ENCODE data around the gene AKT3. TPM values are rescaled to one million over a fixed set of nuclear protein-coding genes. Genes with fewer than 3 reads are reported as not detected.
A peak's percentile ranks its signal among the peaks of the same experiment; 100 is the strongest.
"Not testable (repeated sequence)": the region's sequence is repeated elsewhere in the genome, so short reads cannot be mapped to it uniquely, and the experiment has no call there.

Gene AKT3
- total RNA-seq, 1 donor from 2014 or later = 29.9 TPM

DNA sequence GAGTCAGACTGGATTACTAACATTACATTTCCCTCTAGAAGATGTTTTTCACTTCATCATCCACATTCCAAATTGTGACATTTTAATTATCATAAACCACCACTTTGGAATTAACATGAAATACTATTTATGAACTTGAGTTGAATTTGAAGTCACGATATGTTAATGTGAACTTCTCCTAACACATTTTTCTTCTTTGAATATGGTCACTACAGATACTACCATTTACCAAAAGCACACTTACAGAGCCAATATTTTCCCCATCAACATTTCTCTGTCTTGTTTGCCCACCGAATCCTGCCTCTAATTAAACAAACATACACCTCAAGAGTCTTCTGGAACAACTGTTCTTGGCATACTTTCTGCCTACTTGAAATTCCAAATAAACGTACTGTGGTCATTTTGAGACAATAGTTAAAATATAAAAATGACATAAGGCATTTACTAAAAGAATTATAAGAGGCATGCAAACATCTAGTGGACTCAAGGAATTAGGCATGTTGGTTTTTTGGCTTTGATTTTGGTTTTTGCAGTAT, 177.4 kb downstream of the AKT3 start:
- Mint-ChIP-seq H3K27ac (no peak overlapping the region), H3K4me3 (no peak overlapping the region), H3K36me3 (peaks cover 7% of the 10 kb centered on the region), H3K27me3 (no peaks in the 10 kb centered on the region), H3K9me3 (no peaks in the 10 kb centered on the region), H3K4me1 (ENCODE audit: unreplicated experiment) (peaks cover 3% of the 10 kb centered on the region)
- DNase-seq (ENCODE audit: extremely low spot score, unreplicated experiment) = no peak
- no peak for TF ChIP-seq CTCF (conservative IDR thresholded peaks at IDR 0.05)

GRCh38 chr1:243667591-243667990, 182.5 kb downstream of the AKT3 start:
- H3K4me3 Mint-ChIP-seq = no peak overlapping the region
- DNase-seq (ENCODE audit: extremely low spot score, unreplicated experiment) = no peak

DNA sequence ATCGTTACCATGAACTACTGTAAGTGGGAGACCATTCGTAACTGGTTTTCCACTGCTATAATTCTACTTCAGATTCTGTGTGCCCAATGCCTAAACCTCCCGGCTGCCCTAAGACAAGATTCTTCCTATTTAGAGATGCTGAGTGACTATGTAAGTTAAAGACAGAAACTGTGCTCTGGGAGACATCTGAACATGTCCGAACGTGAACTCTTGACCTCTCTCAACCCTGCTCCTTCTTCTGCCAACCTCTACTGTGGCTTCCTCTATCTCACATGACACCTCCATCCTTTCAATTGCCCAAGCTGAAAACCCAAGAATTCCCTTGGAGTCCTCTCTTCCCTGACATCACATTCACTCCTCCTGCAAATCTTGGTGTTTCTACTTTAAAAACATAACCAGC, 182.9 kb downstream of the AKT3 start:
- Mint-ChIP-seq H3K4me1 (ENCODE audit: unreplicated experiment) (peaks cover 8% of the 10 kb centered on the region), H3K4me3 (no peak overlapping the region), H3K27me3 (no peaks in the 10 kb centered on the region), H3K9me3 (no peaks in the 10 kb centered on the region), H3K27ac (no peak overlapping the region), H3K36me3 (peaks cover 15% of the 10 kb centered on the region)
- DNase-seq (ENCODE audit: extremely low spot score, unreplicated experiment) = no peak
- no peak for TF ChIP-seq CTCF (conservative IDR thresholded peaks at IDR 0.05)

More at GRCh38 chr1:243667591-243667990, 182.5 kb downstream of the AKT3 start:
- peaks cover 15% of the 10 kb centered on the region for H3K36me3 Mint-ChIP-seq
- no peak for TF ChIP-seq CTCF (conservative IDR thresholded peaks at IDR 0.05)
- H3K9me3 Mint-ChIP-seq = no peaks in the 10 kb centered on the region
- no peak overlapping the region for H3K27ac Mint-ChIP-seq
- H3K27me3 Mint-ChIP-seq = no peaks in the 10 kb centered on the region
- peaks cover 8% of the 10 kb centered on the region for H3K4me1 Mint-ChIP-seq (ENCODE audit: unreplicated experiment)

DNA sequence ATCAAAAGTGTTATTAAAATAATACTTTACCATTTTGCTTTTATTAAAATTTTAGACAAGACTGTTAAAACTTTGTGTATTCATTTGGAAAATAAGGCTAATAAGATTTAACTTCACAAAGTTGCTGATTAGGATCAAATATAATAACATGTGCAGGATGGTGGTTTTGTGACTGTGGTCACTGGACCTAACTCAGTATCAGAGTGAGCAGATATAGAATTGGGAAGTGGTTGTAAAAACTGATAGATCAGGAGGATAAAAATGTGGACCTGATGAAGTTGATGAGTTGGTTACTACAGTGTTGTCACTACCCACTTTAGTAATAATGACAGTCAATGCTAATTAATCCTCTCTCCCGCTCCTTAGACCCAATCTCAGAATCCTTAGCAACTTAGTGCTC, 186.4 kb downstream of the AKT3 start:
- no peak for TF ChIP-seq CTCF (conservative IDR thresholded peaks at IDR 0.05)
- no peaks in the 10 kb centered on the region for H3K9me3 Mint-ChIP-seq
- H3K27ac Mint-ChIP-seq = no peak overlapping the region
- peaks cover 18% of the 10 kb centered on the region for H3K36me3 Mint-ChIP-seq
- H3K4me1 Mint-ChIP-seq (ENCODE audit: unreplicated experiment) = peaks cover 8% of the 10 kb centered on the region
- DNase-seq (ENCODE audit: extremely low spot score, unreplicated experiment) = no peak
- no peak overlapping the region for H3K4me3 Mint-ChIP-seq
- no peaks in the 10 kb centered on the region for H3K27me3 Mint-ChIP-seq

DNA sequence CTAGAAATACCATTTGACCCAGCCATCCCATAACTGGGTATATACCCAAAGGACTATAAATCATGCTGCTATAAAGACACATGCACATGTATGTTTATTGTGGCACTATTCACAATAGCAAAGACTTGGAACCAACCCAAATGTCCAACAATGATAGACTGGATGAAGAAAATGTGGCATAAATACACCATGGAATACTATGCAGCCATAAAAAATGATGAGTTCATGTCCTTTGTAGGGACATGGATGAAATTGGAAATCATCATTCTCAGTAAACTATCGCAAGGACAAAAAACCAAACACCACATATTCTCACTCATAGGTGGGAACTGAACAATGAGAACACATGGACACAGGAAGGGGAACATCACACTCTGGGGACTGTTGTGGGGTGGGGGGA, 187.9 kb downstream of the AKT3 start:
- H3K4me3 Mint-ChIP-seq, H3K27ac Mint-ChIP-seq: not testable (repeated sequence)

GRCh38 chr1:243658594-243659105, 191.4 kb downstream of the AKT3 start:
- no peaks in the 10 kb centered on the region for H3K4me1 Mint-ChIP-seq (ENCODE audit: unreplicated experiment)
- H3K27me3 Mint-ChIP-seq = no peaks in the 10 kb centered on the region
- TF ChIP-seq CTCF (conservative IDR thresholded peaks at IDR 0.05) = no peak
- H3K9me3 Mint-ChIP-seq = peaks cover under 1% of the 10 kb centered on the region
- H3K36me3 Mint-ChIP-seq = peaks cover 10% of the 10 kb centered on the region
- no peak for DNase-seq (ENCODE audit: extremely low spot score, unreplicated experiment)
- peak overlapping the region; percentile 83 for H3K27ac Mint-ChIP-seq
- no peak overlapping the region for H3K4me3 Mint-ChIP-seq

More for the DNA sequence above, 187.9 kb downstream of the AKT3 start:
- H3K27me3 Mint-ChIP-seq; DNase-seq (ENCODE audit: extremely low spot score, unreplicated experiment); H3K4me1 Mint-ChIP-seq (ENCODE audit: unreplicated experiment); H3K9me3 Mint-ChIP-seq: not testable (repeated sequence)
- peaks cover 15% of the 10 kb centered on the region for H3K36me3 Mint-ChIP-seq

Data from type B pancreatic cell (in vitro differentiated cells).